ENCODE measurements around the gene OPRM1.

OPRM1 gene

DNA sequence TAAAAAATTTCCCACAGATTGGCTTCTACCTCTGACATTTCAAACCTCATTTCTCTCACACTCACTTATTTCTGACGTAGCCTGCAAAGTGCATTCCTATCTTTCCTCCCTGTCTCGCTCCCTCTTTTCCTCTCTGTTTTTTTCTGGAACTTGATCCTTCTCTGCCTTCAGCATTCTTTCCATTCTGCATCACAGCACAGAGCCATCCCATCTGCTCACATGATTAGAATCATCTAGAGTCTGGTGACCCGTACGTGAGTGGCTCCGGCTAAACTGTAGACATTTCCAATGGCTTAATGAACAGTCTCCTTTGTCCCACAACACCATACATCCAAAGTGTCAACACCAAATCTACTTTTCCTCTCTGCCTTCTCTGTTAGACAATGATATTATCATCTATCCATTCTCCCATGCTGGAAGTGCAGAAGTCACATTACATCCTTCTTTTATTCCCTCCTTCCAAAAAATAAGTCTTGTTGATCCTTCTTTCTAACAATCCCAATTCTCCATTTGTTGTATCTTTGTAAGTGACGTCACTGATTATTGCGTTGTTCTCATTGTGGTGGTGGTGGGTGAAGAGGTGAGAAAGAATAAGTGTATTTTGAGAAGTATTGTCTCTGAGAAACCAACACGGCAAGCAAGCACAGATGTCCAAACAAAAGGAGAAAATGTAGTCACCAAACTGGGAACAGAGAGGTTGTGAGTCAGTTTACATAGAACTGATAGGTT is 41.6 kb downstream of the OPRM1 start:
- DNase-seq (ENCODE audit: low read depth, low spot score), result no peak

DNA sequence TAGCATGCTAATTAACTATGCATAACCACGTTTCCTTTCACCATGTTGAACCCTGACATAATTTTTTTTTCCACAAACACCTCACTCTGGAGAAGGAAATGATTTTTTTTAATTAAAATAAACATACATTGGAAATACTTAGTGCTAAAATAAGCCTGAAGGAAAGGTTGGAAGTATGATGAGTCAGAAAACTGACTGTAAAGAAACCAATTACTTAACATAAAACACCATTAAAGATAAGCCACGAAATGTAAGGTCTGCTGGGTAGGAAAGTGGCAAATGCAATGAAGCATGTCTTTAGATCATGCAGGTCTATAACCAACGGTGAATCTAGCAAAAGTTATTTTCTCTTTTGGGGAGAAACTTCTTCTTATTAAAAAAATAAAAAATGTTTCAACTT is 47.5 kb downstream of the OPRM1 start:
- no peak for DNase-seq (ENCODE audit: low read depth, low spot score)

DNA sequence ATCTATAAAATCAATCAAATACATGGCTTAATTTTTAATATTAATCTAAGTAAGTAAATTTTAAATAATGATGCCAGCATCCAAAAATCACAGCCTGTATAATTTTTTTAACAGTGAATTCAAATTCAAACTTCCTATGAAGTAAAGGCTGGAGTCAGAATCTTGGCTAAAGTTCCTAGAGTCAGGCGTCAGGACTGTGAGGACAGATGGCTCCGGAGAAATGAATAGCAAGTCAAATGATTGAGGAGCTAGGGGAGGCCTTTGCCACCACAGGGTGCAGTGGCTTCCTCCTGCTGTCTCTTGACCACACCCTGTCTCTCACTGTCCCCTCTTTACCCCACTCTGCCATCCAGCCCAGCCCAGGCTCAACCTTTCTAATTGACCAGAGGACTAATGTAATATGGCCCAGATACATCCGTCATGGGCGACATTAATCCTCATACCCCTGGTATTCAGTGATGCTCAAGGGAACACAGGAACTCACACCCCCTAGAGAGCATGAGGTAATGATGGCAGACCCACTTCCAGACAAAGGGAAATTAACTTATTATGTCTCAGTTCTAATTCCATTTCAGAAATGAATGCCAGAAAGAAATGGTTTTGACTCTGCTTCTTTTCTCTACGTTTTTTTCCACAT is 53.4 kb downstream of the OPRM1 start:
- DNase-seq (ENCODE audit: low read depth, low spot score), result no peak

DNA sequence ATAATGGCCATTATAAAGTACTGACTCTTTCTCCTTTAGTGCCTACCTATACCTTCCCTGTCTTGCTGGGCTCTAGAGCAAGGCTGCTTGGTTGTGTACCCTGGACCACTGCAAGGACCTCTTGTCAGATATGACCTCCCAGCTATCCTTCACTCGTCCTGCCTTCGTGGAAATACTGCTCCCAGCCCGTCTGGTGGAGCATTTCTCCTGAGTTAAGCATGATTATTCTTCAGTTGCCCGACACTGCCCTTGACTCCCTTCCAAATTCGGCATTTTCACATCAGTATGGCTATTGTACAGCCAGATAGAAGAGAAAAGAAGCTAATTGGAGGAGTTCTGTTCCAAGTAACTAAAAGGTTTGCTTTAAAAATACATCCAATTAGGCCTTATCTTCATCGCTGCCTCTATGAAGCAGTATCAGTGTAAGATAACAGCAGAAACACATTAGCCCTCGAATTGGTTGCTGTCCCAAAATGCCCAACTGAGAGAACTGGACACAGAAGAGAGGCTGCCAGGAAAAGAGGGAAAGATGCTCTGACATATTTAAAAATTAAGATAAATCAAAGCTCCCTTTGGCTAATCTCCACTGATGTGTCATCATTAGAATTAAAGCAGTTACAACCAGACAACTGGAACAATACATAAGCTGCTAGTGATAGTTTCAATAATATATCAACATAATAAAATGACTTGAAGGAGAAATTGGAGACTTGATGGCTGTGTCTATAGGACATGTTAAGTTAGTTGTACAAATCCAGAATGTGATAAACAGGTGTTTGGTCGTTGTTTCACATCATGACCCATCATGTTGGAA is 54.4 kb downstream of the OPRM1 start:
- DNase-seq (ENCODE audit: low read depth, low spot score), result no peak

DNA sequence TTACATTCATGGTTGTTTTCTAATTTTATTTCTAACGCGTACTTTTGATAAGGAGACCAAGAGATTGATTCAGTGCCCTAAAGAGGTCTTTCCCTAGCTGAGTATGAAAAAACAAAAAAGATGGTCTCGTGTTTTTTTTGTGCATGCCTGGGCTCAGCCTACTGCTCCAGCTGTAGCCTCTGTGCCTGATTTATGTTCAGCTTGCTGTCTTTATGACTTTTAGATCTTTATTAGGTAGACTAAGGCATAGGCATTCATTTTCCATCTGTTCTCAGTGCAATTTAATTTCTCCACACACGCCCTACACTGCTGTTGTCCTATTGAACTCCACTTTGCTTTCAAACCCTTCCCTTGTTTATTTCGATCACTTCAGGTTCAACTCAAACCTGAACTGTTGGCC is 56.5 kb downstream of the OPRM1 start:
- no peak for DNase-seq (ENCODE audit: low read depth, low spot score)

DNA sequence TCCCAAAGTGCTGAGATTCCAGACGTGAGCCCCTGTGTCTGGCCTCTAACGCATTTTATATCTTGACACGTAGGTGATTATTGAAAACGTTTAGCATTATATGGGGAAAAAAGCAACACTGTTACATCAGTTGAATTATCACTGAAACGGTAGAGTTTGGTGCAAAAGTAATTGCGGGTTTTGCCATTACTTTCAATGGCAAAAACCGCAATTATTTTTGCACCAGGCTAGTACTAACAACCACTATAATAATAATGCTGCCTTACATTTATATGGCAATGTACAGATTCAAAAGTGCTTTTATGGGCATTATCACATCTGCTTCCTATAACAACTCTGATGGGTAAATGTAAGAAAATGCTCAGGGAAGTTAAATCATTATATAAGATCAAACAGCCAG is 57.3 kb downstream of the OPRM1 start:
- no peak for DNase-seq (ENCODE audit: low read depth, low spot score)

- no peak for DNase-seq (ENCODE audit: low read depth, low spot score)
These were observed 57.8 kb downstream of the OPRM1 start for GRCh38 chr6:154096834-154097233.

DNA sequence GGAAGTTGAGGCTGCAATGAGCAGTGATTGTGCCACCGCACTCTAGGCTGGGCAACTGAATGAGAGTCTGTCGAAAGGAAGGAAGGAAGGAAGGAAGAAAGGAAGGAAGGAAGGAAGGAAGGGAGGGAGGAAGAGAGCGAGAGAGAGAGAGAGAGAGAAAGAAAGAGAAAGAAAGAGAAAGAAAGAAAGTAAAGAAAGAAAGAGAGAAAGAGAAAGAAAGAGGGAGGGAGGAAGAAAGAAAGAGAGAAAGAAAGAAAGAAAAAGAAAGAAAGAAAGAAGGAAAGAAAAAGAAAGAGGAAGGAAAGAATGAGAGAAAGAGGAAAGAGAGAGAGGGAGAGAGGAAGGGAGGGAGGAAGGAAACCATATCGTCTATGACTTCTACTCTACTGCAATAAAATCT is 60.2 kb downstream of the OPRM1 start:
- DNase-seq (ENCODE audit: low read depth, low spot score), result no peak

GRCh38 chr6:154106251-154106650 is 67.2 kb downstream of the OPRM1 start:
- DNase-seq (ENCODE audit: low read depth, low spot score), result no peak

- no peak for DNase-seq (ENCODE audit: low read depth, low spot score)
These were observed 72.0 kb downstream of the OPRM1 start for GRCh38 chr6:154111025-154111424.

- no peak for DNase-seq (ENCODE audit: low read depth, low spot score)
These were observed 73.3 kb downstream of the OPRM1 start for GRCh38 chr6:154112181-154112809.

DNA sequence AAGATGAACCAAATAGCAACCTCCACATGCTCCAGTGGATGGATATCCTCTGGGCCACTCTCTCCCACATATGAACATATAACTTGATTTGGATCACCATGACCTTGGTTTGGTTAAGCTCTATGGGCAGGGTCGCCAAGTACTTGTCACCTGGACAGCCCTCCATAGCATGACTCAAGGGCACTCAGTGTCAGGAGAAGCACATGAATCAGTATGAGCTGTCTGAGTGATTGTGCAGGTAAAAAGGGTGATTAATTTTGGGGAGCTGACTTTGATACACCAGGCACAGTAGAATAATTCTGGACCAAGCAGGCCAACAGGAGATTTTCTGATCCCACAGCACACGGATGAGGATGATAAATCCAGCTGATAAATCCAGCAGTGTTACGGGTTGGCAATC is 74.4 kb downstream of the OPRM1 start:
- DNase-seq (ENCODE audit: low read depth, low spot score), result no peak

GRCh38 chr6:154117485-154117884 is 78.4 kb downstream of the OPRM1 start:
- DNase-seq (ENCODE audit: low read depth, low spot score), result no peak

- DNase-seq (ENCODE audit: low read depth, low spot score), result no peak
These were observed 83.3 kb downstream of the OPRM1 start for GRCh38 chr6:154122195-154122925.

DNA sequence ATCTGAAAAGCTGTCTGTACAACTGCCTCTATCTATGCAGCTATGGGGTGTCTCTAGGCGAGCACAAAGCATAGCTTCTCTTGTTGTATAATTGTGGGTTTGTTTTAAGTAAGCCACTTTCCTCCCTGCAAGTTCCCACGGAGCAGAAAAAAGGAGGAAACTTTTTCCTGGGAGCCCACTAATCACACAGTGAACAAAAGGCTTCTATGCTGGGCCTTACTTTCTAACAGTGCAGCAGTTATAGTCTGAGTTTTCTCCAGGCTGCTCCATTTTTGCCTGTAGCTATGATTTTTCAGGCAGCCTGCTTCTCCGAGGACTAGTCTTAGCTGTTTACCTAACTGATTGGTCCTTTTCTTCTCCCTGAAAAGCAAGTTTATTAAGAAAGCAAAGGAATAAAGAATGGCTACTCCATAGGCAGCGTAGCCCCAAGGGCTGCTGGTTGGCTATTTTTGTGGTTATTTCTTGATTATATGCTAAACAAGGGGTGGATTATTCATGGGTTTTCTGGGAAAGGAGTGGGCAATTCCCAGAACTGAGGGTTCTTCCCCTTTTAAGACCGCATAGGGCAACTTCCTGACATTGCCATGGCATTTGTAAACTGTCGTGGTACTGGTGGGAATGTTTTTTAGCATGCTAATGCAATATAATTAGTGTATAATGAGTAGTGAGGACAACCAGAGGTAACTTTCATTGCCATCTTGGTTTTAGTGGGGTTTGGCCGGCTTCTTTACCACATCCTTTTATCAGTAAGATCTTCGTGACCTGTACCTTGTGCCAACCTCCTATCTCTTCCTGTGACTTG is 84.3 kb downstream of the OPRM1 start:
- no peak for DNase-seq (ENCODE audit: low read depth, low spot score)

DNA sequence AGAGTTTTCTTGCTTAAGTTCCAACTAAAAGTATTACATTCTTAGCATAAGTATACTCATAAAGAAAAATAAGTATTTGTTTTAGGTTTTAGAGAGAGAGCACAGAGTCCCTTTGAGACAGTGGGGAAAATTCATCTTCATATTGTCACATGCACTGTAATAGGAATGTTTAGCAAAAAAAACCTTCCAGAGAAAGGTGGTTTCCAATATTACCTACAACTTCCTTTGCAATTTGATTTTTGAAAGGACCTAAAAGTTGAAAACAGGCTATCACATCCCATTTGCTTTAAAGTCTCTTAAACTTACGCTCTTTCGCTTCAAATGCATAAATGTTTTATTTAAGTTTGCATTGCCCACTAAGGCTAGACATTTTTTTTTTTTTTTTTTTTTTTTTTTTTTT is 86.4 kb downstream of the OPRM1 start:
- DNase-seq (ENCODE audit: low read depth, low spot score), result no peak

DNA sequence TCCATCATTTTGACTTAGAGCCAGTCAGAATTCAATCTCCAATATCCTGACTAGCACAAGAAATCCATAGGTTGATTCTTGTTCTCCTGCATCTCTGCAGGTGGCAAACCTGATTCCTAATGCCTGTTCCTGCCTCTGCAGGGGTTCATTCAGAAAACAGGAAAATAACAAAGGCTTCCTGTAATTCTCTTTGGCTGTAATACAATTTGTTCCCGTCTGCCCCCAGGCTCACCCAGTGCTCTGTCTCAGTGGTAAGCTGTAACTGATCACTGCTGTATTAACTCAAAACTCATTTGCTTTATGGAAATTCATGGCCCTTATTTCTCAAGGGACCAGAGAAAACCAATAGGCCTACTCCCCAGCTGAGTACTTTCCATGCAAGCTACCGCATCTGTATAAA is 88.6 kb downstream of the OPRM1 start:
- peak; percentile 68 for DNase-seq (ENCODE audit: low read depth, low spot score)

DNA sequence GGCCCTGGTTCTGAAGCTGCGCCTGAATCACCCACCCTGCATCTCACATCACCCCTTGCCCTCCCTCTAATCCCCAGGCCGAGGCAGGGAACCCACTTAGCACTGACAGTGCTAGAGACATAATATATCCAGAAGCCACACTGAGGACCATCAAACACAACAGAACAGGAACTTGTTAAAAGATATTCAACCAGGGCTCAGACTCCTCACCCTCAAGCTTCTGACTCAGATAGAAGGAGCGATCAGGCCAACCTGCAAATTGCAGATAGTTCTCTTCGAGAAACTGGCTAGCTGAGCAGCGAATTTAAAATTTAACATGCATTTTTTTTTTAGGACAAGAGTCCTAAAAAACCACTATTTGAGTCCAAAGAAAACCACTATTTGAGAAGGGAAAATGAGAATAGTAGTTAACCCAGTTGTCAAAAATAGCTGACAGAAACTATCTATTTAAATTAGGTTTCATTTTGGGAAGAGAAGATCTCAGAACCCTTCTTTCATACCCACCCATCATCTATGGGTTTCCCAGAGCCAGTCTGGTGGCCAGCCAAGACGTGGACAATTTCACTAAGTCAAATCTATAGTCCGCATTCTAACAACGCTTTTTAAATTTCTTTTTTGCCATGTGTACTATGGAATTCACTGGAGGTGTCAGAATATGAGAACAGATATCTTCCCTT is 95.6 kb downstream of the OPRM1 start:
- DNase-seq (ENCODE audit: low read depth, low spot score), result no peak

- no peak for DNase-seq (ENCODE audit: low read depth, low spot score)
These were observed 99.8 kb downstream of the OPRM1 start for GRCh38 chr6:154138793-154139192.

DNA sequence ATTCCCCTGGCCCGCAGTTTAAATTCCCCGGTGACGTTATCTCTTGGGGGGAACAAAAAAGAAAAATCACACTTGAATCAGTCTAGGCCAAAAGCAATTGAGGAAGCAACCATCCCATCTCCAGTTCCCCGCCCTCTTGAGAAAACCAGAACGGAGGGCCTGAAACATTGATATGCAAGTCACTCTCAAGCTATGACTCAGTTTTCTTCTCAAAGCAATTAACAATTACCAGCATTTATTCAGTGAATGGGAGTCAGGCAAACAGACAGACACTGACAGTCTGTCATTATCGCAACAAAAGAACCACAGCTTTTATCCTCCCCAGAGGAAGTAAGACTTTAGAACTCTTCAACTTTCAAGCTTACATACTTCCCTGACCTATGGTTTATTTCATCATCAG is 100.9 kb downstream of the OPRM1 start:
- no peak for DNase-seq (ENCODE audit: low read depth, low spot score)

All from ELF-1 (cell line).